Panc1 (cell line): ENCODE results near the gene LUZP4. TPM values are rescaled to one million over a fixed set of nuclear protein-coding genes. Genes with fewer than 3 reads are reported as not detected.
A peak's percentile ranks its signal among the peaks of the same experiment; 100 is the strongest.

ENCODE experiments used
- ATAC-seq: fragments of 200-7000 bp; cut with Tn5 transposase; 2 replicates; pipeline ENCODE4 v1.9.1; 2020; ENCODE audit warnings: mild to moderate bottlenecking, moderate library complexity
- BruUV-seq: library from RNA; stranded (reverse); fragments of 400-500 nt; replicated peaks from 2 replicates; lab custom pipeline; 2021; lab: Mats Ljungman, UMichigan
- CTCF ChIA-PET: fragments of 300-600 bp; sonication (Branson Sonifier 250); formaldehyde crosslinking; loops from one replicate; lab custom pipeline; 2022; ENCODE audit warnings: antibody characterized with exemption; lab: Charles Lee
- POLR2A ChIA-PET: fragments of 300-600 bp; sonication (Branson Sonifier 250); formaldehyde crosslinking; loops from one replicate; lab custom pipeline; 2022; ENCODE audit warnings: antibody characterized with exemption; lab: Charles Lee
- DNase-seq: peaks from one replicate; pipeline ENCODE4 v3.0.0-alpha.2; 2010; ENCODE audit warnings: low read depth, low spot score
- H3K27ac ChIP-seq: 2 replicates; pipeline ENCODE4 v1.5.1; 2011; ENCODE audit warnings: mild to moderate bottlenecking, low read length, inconsistent platforms
- H3K27me3 ChIP-seq: fragments of 200-500 bp; sonication (Bioruptor generic); 2 replicates; pipeline ENCODE4 v1.6.0; 2014; ENCODE audit warnings: low read length, inconsistent platforms; ENCODE audit not compliant: control insufficient read depth, insufficient read depth
- H3K36me3 ChIP-seq: fragments of 200-500 bp; sonication (Bioruptor generic); 2 replicates; pipeline ENCODE4 v1.5.1; 2014; ENCODE audit warnings: inconsistent platforms, mild to moderate bottlenecking, low read length, moderate library complexity; ENCODE audit not compliant: control insufficient read depth, insufficient read depth
- H3K4me1 ChIP-seq: 2 replicates; pipeline ENCODE4 v1.5.1; 2011; ENCODE audit warnings: inconsistent platforms, mild to moderate bottlenecking, low read length, moderate library complexity; ENCODE audit not compliant: control insufficient read depth, insufficient read depth
- H3K4me3 ChIP-seq, 2 experiments: 2 replicates each; pipeline ENCODE4 v1.5.1; 2011 to 2012; ENCODE audit warnings: low read depth in 2 of 2, low read length in 2 of 2, mild to moderate bottlenecking in 2 of 2, inconsistent platforms in 1 of 2, moderate library complexity in 1 of 2
- H3K9me3 ChIP-seq: fragments of 200-500 bp; sonication (Bioruptor generic); 2 replicates; pipeline ENCODE4 v1.5.1; 2014; ENCODE audit warnings: low read depth, mild to moderate bottlenecking, inconsistent platforms, low read length, moderate library complexity; ENCODE audit not compliant: control insufficient read depth, insufficient read depth
- CTCF ChIP-seq: fragments of 450-650 bp; IDR thresholded peaks from 2 replicates; pipeline ENCODE4 v1.5.1; 2017; ENCODE audit warnings: mild to moderate bottlenecking
- POLR2AphosphoS5 ChIP-seq: IDR thresholded peaks from 2 replicates; pipeline ENCODE4 v1.6.1; 2012; ENCODE audit warnings: mild to moderate bottlenecking, low read depth, low read length, moderate library complexity
- SIN3A ChIP-seq: IDR thresholded peaks from 2 replicates; pipeline ENCODE4 v1.6.1; 2012; ENCODE audit warnings: low read depth, mild to moderate bottlenecking, low read length, moderate library complexity, borderline replicate concordance; ENCODE audit not compliant: insufficient read depth
- TCF7L2 ChIP-seq: IDR thresholded peaks from 2 replicates; pipeline ENCODE4 v1.6.1; 2011; ENCODE audit warnings: mild to moderate bottlenecking, low read depth, low read length, inconsistent platforms
- in situ Hi-C: cut with HindIII; loops from 2 replicates; pipeline ENCODE4 v1.10.0; 2016; ENCODE audit warnings: low sequenced_read_pairs, low pct_unique_long_range_greater_than_20kb
- intact Hi-C: fragments of 100-400 bp; cut with micrococcal nuclease; formaldehyde crosslinking; loops from one replicate; pipeline ENCODE4 v1.10.0; 2022; ENCODE audit not compliant: unreplicated experiment
- total RNA-seq: library from RNA; stranded (reverse); gene quantifications from one replicate; pipeline ENCODE4 v1.2.1, GENCODE V29; 2021; ENCODE audit not compliant: unreplicated experiment
- TF ChIP-seq, protein P1 (sequence below), 2 experiments: IDR thresholded peaks; 2 replicates each; pipeline ENCODE4 v1.6.1; 2011 to 2012; ENCODE audit warnings: low read depth in 2 of 2, control low read depth in 1 of 2, low read length in 1 of 2, mild to moderate bottlenecking in 1 of 2, moderate library complexity in 1 of 2; ENCODE audit not compliant: insufficient read depth in 1 of 2

The LUZP4 gene
- total RNA-seq, 1 experiment from 2014 or later = not detected

- ATAC-seq = no peak
- CTCF ChIA-PET = no interaction called here
Measured at GRCh38 chrX:115341421-115341820, 51.9 kb downstream of the LUZP4 start.

DNA sequence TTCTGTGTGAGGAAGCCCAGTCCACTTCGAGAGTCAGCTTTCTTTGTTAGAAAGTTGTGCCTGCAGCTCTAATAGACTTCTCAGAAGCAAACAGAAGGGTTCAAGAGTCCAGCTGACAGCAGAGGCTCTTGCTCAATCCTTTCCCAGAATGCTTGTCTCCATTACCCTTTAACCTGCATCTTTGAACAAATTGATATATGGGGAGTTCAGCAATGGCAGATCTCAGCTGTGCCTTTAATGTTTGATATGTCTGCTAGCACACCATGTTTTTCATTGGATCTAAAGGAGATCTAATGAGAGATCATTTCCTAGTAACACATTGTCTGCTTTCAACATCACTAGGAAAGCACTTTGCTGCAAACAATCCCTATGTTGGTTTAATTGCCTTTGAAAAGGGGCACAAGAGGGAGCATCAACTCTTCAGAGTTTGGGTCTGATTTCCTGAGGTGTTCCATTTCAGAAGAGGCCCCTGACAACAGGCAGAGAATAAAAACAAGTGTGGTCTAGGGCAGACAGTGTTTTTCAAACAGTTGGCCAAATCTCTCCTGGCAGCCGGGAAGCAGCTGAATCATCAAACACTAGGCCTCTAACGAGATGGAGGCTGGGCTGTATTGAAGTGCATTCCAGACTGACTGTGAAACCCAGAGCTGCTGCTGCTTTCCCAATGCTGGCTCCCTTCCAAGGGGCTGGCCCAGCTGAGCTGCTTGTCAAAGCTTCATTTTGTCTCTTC lies 55.5 kb downstream of the LUZP4 start:
- intact Hi-C loops = no loop called here
- ChIA-PET POLR2A (no interaction called here), CTCF (no interaction called here)
- Histone ChIP-seq H3K4me3 (no peak overlapping the region), H3K9me3 (no peaks in the 10 kb centered on the region), H3K4me1 (no peaks in the 10 kb centered on the region), H3K27ac (no peak overlapping the region), H3K27me3 (no peaks in the 10 kb centered on the region), H3K36me3 (no peaks in the 10 kb centered on the region)
- DNase-seq (peak; percentile 36), ATAC-seq (peak; percentile 80)
- no TSS peak for BruUV-seq
- in situ Hi-C loops = no loop called here
- TF ChIP-seq CTCF (no peak), POLR2AphosphoS5 (no peak)

More at GRCh38 chrX:115341421-115341820, 51.9 kb downstream of the LUZP4 start:
- Histone ChIP-seq H3K27me3 (no peaks in the 10 kb centered on the region), H3K4me1 (no peaks in the 10 kb centered on the region), H3K4me3 (no peak overlapping the region), H3K36me3 (no peaks in the 10 kb centered on the region), H3K9me3 (no peaks in the 10 kb centered on the region), H3K27ac (no peak overlapping the region)
- intact Hi-C loops (no loop called here), in situ Hi-C loops (no loop called here)
- TF ChIP-seq TCF7L2 (no peak), SIN3A (no peak), CTCF (no peak), POLR2AphosphoS5 (no peak)
- TF ChIP-seq, protein P1, sequence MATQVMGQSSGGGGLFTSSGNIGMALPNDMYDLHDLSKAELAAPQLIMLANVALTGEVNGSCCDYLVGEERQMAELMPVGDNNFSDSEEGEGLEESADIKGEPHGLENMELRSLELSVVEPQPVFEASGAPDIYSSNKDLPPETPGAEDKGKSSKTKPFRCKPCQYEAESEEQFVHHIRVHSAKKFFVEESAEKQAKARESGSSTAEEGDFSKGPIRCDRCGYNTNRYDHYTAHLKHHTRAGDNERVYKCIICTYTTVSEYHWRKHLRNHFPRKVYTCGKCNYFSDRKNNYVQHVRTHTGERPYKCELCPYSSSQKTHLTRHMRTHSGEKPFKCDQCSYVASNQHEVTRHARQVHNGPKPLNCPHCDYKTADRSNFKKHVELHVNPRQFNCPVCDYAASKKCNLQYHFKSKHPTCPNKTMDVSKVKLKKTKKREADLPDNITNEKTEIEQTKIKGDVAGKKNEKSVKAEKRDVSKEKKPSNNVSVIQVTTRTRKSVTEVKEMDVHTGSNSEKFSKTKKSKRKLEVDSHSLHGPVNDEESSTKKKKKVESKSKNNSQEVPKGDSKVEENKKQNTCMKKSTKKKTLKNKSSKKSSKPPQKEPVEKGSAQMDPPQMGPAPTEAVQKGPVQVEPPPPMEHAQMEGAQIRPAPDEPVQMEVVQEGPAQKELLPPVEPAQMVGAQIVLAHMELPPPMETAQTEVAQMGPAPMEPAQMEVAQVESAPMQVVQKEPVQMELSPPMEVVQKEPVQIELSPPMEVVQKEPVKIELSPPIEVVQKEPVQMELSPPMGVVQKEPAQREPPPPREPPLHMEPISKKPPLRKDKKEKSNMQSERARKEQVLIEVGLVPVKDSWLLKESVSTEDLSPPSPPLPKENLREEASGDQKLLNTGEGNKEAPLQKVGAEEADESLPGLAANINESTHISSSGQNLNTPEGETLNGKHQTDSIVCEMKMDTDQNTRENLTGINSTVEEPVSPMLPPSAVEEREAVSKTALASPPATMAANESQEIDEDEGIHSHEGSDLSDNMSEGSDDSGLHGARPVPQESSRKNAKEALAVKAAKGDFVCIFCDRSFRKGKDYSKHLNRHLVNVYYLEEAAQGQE (IDR thresholded peaks at IDR 0.05; ENCODE audit: insufficient read depth in 1 of 2, low read depth in 2 of 2, low read length in 1 of 2) = no peak
- BruUV-seq = no TSS peak
- no peak for DNase-seq
- POLR2A ChIA-PET = no interaction called here
